ENCODE measurements around the gene VN1R2.

DNA sequence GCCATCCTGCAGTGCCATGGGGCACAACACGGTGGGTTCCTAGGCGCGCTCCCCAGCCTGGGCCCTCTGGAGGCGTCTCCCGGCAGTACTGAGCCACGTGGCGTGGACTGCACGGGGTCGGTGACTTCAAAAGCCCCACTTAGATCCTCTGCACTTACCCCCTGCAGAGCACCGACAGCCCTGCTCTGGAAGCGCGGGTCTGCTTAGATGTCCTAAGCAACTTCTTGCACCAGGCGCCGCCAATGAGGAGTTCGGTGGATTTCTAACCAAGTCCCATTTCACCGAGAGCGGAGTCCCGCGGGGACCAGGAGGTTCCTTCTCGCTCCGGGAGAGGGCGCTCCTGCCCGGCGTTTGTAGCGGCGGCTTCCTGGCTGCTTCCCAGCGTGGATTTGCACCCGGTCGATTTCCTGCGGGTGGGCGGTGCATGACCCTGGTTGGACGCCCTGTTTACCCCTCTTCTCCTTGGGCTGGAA, 50.3 kb downstream of the VN1R2 start:
- TF ChIP-seq EZH2phosphoT487 (IDR thresholded peaks at IDR 0.05; ENCODE audit: low read length): no peak
- no peak for TF ChIP-seq CTCF (IDR thresholded peaks at IDR 0.05; ENCODE audit: low read length)
